Measurements from ENCODE around the gene LDAH. TPM values are rescaled to one million over a fixed set of nuclear protein-coding genes. Genes with fewer than 3 reads are reported as not detected.

LDAH gene
- total RNA-seq, 1 experiment from 2014 or later: 27.4 TPM

GRCh38 chr2:20755132-20755800 lies 67.6 kb downstream of the LDAH start:
- no peak overlapping the region for H3K27ac ChIP-seq (ENCODE audit: low read depth, low read length, poor library complexity, severe bottlenecking)
- no peaks in the 10 kb centered on the region for H3K4me1 ChIP-seq (ENCODE audit: insufficient read depth, low read length, poor library complexity, severe bottlenecking)
- H3K9me3 ChIP-seq (ENCODE audit: low read depth, low read length, poor library complexity, severe bottlenecking): no peaks in the 10 kb centered on the region
- ChIA-PET CTCF (no interaction called here), POLR2A (ENCODE audit: low non-redundant PET) (no interaction called here)
- intact Hi-C loops (cut with micrococcal nuclease; ENCODE audit: unreplicated experiment): no loop called here
- H3K27me3 ChIP-seq (replicated peaks; ENCODE audit: insufficient read depth, low read depth, low read length, poor library complexity): no peaks in the 10 kb centered on the region
- H3K36me3 ChIP-seq (ENCODE audit: insufficient read depth, low read length, poor library complexity, severe bottlenecking): no peaks in the 10 kb centered on the region
- H3K4me3 ChIP-seq (ENCODE audit: low read depth, low read length, poor library complexity, severe bottlenecking): no peak overlapping the region
- no peak for DNase-seq (ENCODE audit: low spot score)
- no TSS peak for BruUV-seq (replicated peaks)
- TF ChIP-seq, protein P1, sequence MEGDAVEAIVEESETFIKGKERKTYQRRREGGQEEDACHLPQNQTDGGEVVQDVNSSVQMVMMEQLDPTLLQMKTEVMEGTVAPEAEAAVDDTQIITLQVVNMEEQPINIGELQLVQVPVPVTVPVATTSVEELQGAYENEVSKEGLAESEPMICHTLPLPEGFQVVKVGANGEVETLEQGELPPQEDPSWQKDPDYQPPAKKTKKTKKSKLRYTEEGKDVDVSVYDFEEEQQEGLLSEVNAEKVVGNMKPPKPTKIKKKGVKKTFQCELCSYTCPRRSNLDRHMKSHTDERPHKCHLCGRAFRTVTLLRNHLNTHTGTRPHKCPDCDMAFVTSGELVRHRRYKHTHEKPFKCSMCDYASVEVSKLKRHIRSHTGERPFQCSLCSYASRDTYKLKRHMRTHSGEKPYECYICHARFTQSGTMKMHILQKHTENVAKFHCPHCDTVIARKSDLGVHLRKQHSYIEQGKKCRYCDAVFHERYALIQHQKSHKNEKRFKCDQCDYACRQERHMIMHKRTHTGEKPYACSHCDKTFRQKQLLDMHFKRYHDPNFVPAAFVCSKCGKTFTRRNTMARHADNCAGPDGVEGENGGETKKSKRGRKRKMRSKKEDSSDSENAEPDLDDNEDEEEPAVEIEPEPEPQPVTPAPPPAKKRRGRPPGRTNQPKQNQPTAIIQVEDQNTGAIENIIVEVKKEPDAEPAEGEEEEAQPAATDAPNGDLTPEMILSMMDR (conservative IDR thresholded peaks at IDR 0.05; ENCODE audit: low read depth, low read length): no peak
- TF ChIP-seq EZH2 (IDR thresholded peaks at IDR 0.05; ENCODE audit: borderline replicate concordance, low read depth, low read length, poor library complexity, severe bottlenecking): no peak

DNA sequence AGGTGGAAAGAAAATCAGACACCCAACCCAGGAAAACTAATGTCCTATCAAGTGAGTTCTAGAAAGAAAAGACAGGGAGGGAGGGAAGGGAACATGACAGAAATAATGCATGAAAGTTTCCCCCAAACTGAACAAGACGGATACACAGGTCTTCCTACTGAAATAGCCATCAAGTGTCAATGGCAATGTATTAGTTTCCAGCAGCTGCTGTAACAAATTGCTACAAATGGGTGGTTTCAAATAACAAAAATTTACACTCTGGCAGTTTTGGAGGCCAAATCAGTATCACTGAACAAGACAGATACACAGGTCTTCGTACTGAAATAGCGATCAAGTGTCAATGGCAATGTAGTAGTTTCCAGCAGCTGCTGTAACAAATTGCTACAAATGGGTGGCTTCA lies 70.6 kb downstream of the LDAH start:
- Histone ChIP-seq H3K36me3 (ENCODE audit: insufficient read depth, low read length, poor library complexity, severe bottlenecking) (no peaks in the 10 kb centered on the region), H3K27me3 (replicated peaks; ENCODE audit: insufficient read depth, low read depth, low read length, poor library complexity) (no peaks in the 10 kb centered on the region), H3K27ac (ENCODE audit: low read depth, low read length, poor library complexity, severe bottlenecking) (no peak overlapping the region), H3K9me3 (ENCODE audit: low read depth, low read length, poor library complexity, severe bottlenecking) (no peaks in the 10 kb centered on the region), H3K4me1 (ENCODE audit: insufficient read depth, low read length, poor library complexity, severe bottlenecking) (no peaks in the 10 kb centered on the region), H3K4me3 (ENCODE audit: low read depth, low read length, poor library complexity, severe bottlenecking) (no peak overlapping the region)
- intact Hi-C loops (cut with micrococcal nuclease; ENCODE audit: unreplicated experiment): no loop called here
- BruUV-seq (replicated peaks): no TSS peak
- TF ChIP-seq, protein P1 (conservative IDR thresholded peaks at IDR 0.05; ENCODE audit: low read depth, low read length): no peak
- TF ChIP-seq EZH2 (IDR thresholded peaks at IDR 0.05; ENCODE audit: borderline replicate concordance, low read depth, low read length, poor library complexity, severe bottlenecking): no peak
- no peak for DNase-seq (ENCODE audit: low spot score)
- ChIA-PET CTCF (no interaction called here), POLR2A (ENCODE audit: low non-redundant PET) (no interaction called here)

DNA sequence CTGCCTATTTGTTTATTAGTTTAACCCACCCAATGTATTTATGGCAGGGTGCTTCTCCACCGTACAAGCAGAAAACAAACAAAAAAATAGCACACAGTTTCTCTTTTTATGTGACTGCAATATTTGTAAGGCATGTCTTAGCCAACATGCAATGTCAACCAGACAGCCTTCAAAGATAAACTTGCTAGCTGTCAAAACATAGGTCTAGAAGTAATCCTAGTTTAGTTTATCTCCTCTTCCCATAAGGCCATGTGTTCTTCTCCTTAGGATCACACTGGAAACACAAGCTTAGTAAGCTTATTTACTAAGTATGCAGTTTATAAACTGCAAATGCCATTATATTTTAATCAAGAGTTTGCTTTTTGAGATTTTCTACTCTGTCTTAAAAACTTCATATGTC lies 75.6 kb downstream of the LDAH start:
- Histone ChIP-seq H3K36me3 (ENCODE audit: insufficient read depth, low read length, poor library complexity, severe bottlenecking) (no peaks in the 10 kb centered on the region), H3K27ac (ENCODE audit: low read depth, low read length, poor library complexity, severe bottlenecking) (no peak overlapping the region), H3K4me3 (ENCODE audit: low read depth, low read length, poor library complexity, severe bottlenecking) (no peak overlapping the region), H3K9me3 (ENCODE audit: low read depth, low read length, poor library complexity, severe bottlenecking) (no peaks in the 10 kb centered on the region), H3K27me3 (replicated peaks; ENCODE audit: insufficient read depth, low read depth, low read length, poor library complexity) (no peaks in the 10 kb centered on the region), H3K4me1 (ENCODE audit: insufficient read depth, low read length, poor library complexity, severe bottlenecking) (no peaks in the 10 kb centered on the region)
- DNase-seq (ENCODE audit: low spot score): no peak
- ChIA-PET POLR2A (ENCODE audit: low non-redundant PET) (no interaction called here), CTCF (no interaction called here)
- intact Hi-C loops (cut with micrococcal nuclease; ENCODE audit: unreplicated experiment): no loop called here
- no TSS peak for BruUV-seq (replicated peaks)
- no peak for TF ChIP-seq EZH2 (IDR thresholded peaks at IDR 0.05; ENCODE audit: borderline replicate concordance, low read depth, low read length, poor library complexity, severe bottlenecking)
- TF ChIP-seq, protein P1 (conservative IDR thresholded peaks at IDR 0.05; ENCODE audit: low read depth, low read length): no peak
